WERI-Rb-1 (cell line): Measurements from ENCODE around the gene PPP2R2C.

Experiments used
- DNase-seq: peaks from one replicate; pipeline ENCODE4 v3.0.0-alpha.2; 2020
- H3K27ac ChIP-seq: fragments of 250-450 bp; sonication (Bioruptor Pico); 2 replicates; pipeline ENCODE4 v1.5.1; 2020; ENCODE audit warnings: mild to moderate bottlenecking, moderate library complexity
- H3K27me3 ChIP-seq: fragments of 250-450 bp; sonication (Bioruptor Pico); 2 replicates; pipeline ENCODE4 v1.5.1; 2021; ENCODE audit warnings: mild to moderate bottlenecking, low read depth, moderate library complexity; ENCODE audit not compliant: insufficient read depth, severe bottlenecking
- H3K36me3 ChIP-seq: fragments of 250-450 bp; sonication (Bioruptor Pico); 2 replicates; pipeline ENCODE4 v1.5.1; 2020; ENCODE audit warnings: mild to moderate bottlenecking, moderate library complexity
- H3K4me3 ChIP-seq: 2 replicates; pipeline ENCODE4 v1.5.1; 2011; ENCODE audit warnings: low read depth, mild to moderate bottlenecking, control low read depth, low read length
- H3K9me3 ChIP-seq: fragments of 250-450 bp; sonication (Bioruptor Pico); 2 replicates; pipeline ENCODE4 v1.5.1; 2021; ENCODE audit warnings: mild to moderate bottlenecking, moderate library complexity; ENCODE audit not compliant: severe bottlenecking
- TF ChIP-seq, protein P1 (sequence below): IDR thresholded peaks from 2 replicates; pipeline ENCODE4 v1.5.1; 2011; ENCODE audit warnings: low read depth, mild to moderate bottlenecking, control low read depth, inconsistent platforms, low read length

Gene PPP2R2C

GRCh38 chr4:6372649-6373525 lies 99.5 kb downstream of the PPP2R2C start:
- Histone ChIP-seq H3K27ac (no peak overlapping the region), H3K27me3 (no peaks in the 10 kb centered on the region), H3K4me3 (no peak overlapping the region), H3K36me3 (peaks cover 9% of the 10 kb centered on the region), H3K9me3 (no peaks in the 10 kb centered on the region)
- DNase-seq = peak; percentile 58
- TF ChIP-seq, protein P1, sequence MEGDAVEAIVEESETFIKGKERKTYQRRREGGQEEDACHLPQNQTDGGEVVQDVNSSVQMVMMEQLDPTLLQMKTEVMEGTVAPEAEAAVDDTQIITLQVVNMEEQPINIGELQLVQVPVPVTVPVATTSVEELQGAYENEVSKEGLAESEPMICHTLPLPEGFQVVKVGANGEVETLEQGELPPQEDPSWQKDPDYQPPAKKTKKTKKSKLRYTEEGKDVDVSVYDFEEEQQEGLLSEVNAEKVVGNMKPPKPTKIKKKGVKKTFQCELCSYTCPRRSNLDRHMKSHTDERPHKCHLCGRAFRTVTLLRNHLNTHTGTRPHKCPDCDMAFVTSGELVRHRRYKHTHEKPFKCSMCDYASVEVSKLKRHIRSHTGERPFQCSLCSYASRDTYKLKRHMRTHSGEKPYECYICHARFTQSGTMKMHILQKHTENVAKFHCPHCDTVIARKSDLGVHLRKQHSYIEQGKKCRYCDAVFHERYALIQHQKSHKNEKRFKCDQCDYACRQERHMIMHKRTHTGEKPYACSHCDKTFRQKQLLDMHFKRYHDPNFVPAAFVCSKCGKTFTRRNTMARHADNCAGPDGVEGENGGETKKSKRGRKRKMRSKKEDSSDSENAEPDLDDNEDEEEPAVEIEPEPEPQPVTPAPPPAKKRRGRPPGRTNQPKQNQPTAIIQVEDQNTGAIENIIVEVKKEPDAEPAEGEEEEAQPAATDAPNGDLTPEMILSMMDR = no peak

DNA sequence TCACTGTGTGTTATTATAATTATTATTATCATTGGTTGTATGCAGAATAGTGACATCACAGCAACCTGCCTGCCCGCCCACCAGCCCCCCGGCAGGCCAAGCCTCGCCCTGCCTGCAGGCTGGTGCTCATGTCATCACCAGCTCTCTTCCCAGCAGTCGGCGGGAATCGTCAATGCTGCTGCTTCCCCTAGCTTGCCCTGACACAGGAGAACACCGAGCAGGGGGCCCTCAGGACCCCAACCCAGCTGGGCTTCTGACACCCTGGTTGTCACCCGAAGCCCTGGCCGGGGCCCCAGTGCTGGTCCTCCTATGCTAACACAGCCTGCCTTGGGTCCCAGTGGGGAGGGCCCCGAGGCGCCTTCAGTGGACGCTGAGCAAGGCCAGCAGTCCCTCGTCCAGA lies 100.6 kb downstream of the PPP2R2C start:
- Histone ChIP-seq H3K9me3 (no peaks in the 10 kb centered on the region), H3K4me3 (no peak overlapping the region), H3K27ac (no peak overlapping the region), H3K36me3 (peaks cover 9% of the 10 kb centered on the region), H3K27me3 (no peaks in the 10 kb centered on the region)
- DNase-seq = no peak
- TF ChIP-seq, protein P1 = no peak

- no peaks in the 10 kb centered on the region for H3K27me3 ChIP-seq
- H3K4me3 ChIP-seq = no peak overlapping the region
- DNase-seq = no peak
- H3K9me3 ChIP-seq = no peaks in the 10 kb centered on the region
- peaks cover 9% of the 10 kb centered on the region for H3K36me3 ChIP-seq
- H3K27ac ChIP-seq = no peak overlapping the region
- TF ChIP-seq, protein P1 = no peak
These were observed 101.1 kb downstream of the PPP2R2C start for GRCh38 chr4:6371271-6371670.

DNA sequence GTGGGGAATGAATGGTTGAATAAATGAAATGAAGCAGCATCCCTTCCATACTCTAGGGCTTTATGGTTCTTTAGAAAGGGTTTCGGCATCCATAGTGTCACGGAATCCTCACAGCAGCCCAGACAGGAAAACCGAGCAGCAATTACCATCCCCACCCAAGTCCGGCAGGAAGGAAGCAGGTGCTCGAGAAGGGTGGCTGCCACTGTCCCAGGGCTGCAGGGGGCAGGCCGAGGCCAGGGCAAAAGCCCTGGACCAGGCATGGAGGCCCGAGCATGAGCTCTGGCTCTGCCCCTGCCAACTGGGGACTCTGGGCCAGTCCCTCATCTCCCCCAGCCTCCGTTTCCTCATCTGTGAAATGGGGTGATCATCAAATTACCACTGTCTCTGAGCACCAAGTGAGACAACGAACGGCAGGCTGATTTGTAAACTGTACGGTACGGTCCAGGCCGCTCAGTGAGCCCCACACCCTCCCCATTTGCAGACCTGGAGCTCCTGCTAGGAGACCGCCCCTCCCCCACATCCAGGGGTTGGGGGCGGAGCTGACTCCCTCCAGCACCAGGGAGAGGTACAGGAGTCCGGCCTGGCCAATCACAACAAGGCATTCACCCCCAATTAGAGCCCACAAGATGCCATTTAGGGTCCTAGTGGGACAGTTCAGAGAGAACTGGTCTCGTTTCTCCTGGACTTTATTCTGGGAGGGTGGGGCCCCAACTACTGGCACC lies 102.3 kb downstream of the PPP2R2C start:
- Histone ChIP-seq H3K36me3 (peaks cover 6% of the 10 kb centered on the region), H3K27ac (no peak overlapping the region), H3K9me3 (no peaks in the 10 kb centered on the region), H3K4me3 (no peak overlapping the region), H3K27me3 (no peaks in the 10 kb centered on the region)
- TF ChIP-seq, protein P1 = no peak
- no peak for DNase-seq

GRCh38 chr4:6369511-6369910 lies 102.9 kb downstream of the PPP2R2C start:
- TF ChIP-seq, protein P1 = no peak
- no peaks in the 10 kb centered on the region for H3K27me3 ChIP-seq

More at GRCh38 chr4:6369511-6369910, 102.9 kb downstream of the PPP2R2C start:
- DNase-seq = no peak
- Histone ChIP-seq H3K9me3 (no peaks in the 10 kb centered on the region), H3K36me3 (peaks cover 6% of the 10 kb centered on the region), H3K27ac (no peak overlapping the region), H3K4me3 (no peak overlapping the region)
